Skeletal muscle tissue (tissue), 4 donors: Measurements from ENCODE around the gene SPTA1. TPM values are rescaled to one million over a fixed set of nuclear protein-coding genes. Genes with fewer than 3 reads are reported as not detected.

Experiments
- H3K27ac ChIP-seq: one replicate; pipeline ENCODE4 v1.7.0; 2013; ENCODE audit warnings: mild to moderate bottlenecking, low read depth, low read length, inconsistent platforms
- H3K27me3 ChIP-seq, 3 donors: one replicate each; pipeline ENCODE4 v1.7.0; 2013; ENCODE audit warnings: low read length in 3 of 3; ENCODE audit not compliant: control insufficient read depth in 3 of 3, insufficient read depth in 3 of 3
- H3K36me3 ChIP-seq, 3 donors: one replicate each; pipeline ENCODE4 v1.7.0; 2013; ENCODE audit warnings: low read length in 3 of 3; ENCODE audit not compliant: control insufficient read depth in 3 of 3, insufficient read depth in 3 of 3
- H3K4me1 ChIP-seq, 3 donors: one replicate each; pipeline ENCODE4 v1.7.0; 2013; ENCODE audit warnings: low read length in 3 of 3, mild to moderate bottlenecking in 3 of 3; ENCODE audit not compliant: control insufficient read depth in 3 of 3, insufficient read depth in 3 of 3
- H3K4me3 ChIP-seq, 3 donors: one replicate each; pipeline ENCODE4 v1.7.0; 2013; ENCODE audit warnings: low read length in 3 of 3
- H3K9ac ChIP-seq, 3 donors: one replicate each; pipeline ENCODE4 v1.7.0; 2013; ENCODE audit warnings: low read length in 3 of 3, mild to moderate bottlenecking in 3 of 3, moderate library complexity in 2 of 3, low read depth in 1 of 3
- H3K9me3 ChIP-seq, 3 donors: one replicate each; pipeline ENCODE4 v1.7.0; 2013; ENCODE audit warnings: low read length in 3 of 3; ENCODE audit not compliant: control insufficient read depth in 3 of 3
- total RNA-seq: library from RNA; depleted of rRNA; stranded (reverse); fragments of >200 nt; gene quantifications from one replicate; pipeline ENCODE4 v1.2.3, GENCODE V29; 2014
- donor health status: Osteomylitis.

Gene SPTA1
- total RNA-seq, result 4.7 TPM

DNA sequence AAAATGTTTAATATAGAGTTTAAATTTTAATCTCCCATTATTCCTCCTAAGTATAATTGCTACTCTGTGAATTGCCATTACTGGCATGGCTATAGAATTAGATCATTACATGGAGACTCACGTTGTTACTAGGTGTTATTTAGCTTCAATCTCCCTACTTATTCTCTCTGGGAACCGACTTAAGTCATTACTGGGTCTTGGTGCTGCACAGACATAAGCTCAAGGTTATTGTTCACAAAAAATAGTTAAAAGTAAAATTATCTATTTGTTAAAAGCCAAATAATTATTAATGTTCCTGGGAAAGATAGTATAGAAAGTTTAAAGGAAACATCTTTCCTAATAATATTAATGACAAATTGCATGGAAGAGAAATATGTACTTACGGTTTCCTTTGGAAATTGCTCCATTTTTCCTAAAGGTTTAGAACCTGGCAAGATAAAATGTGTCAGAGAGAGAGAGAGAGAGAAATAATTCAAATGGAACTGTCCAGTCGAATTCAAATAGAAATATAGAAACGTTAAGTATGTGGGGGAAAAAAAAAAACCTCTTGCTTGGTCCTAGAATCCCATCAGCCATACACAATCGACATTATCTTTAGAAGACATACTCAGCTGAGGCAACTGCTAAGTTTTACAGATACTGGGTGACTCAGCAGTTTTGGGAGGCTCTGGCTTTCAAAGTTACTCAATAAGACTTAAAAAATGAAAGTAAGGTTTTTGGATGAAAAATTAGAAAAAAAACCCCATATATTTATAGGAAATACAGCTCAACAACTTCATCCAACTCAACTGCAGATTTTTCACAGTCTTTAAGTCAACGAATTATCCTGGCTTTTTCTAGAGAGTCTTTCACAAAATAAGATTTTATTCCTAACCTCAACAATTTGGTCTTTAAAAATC is at the start of gene SPTA1:
Gene SPTA1 (minus strand): TSS at position 605 of the 899 bp plus-strand sequence. CDS start 198 bp downstream, at position 407.
- Histone ChIP-seq H3K9me3 (no peaks in the 10 kb centered on the region), H3K27me3 (no peaks in the 10 kb centered on the region), H3K4me1 (no peaks in the 10 kb centered on the region), H3K4me3 (no peak within 1 kb of the TSS), H3K9ac (no peak within 1 kb of the TSS), H3K36me3 (no peaks in the 10 kb centered on the region), H3K27ac (no peak within 1 kb of the TSS)

DNA sequence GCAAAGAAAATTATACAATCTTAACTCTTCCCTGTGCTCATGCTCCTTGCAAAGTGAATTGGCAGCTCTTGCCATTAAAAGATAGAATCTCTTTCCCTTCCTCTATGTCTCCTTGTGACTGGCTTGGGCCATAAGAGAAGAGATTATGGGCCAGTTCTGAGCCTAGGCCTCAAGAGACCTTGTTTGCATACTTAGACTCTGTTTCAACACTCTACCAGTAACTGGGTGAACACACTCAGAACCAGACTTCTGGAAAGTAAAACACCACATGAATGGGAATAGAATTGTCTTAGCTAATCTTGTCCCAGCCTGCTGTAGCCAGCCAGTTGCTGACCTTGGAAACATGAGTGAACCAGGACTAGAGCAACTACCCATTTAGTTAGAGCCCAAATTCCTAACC is 49.3 kb upstream of the SPTA1 start:
- Histone ChIP-seq H3K36me3 (no peaks in the 10 kb centered on the region), H3K9me3 (no peaks in the 10 kb centered on the region), H3K27me3 (no peaks in the 10 kb centered on the region), H3K9ac (no peak overlapping the region), H3K4me1 (no peaks in the 10 kb centered on the region), H3K27ac (no peak overlapping the region), H3K4me3 (no peak overlapping the region)

DNA sequence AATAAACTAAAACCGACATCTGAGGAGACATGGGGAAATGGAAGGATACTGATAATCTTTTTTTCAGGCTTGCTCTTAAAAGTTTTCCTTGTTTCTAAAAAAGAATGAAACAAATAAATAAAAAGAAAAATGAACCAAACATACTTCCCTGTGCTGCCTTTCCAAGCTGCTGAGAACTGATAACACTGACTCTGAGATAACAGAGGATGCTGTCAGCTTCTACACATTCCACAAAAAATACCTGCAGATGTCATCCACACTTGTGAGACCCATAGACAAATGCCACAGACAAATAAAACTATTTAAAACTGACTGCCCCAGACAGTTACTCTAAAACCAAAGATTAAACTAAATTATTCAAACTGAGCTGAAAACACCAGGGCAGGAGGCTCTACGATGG is 46.0 kb upstream of the SPTA1 start:
- Histone ChIP-seq H3K9ac (no peak overlapping the region), H3K36me3 (no peaks in the 10 kb centered on the region), H3K27ac (no peak overlapping the region), H3K9me3 (no peaks in the 10 kb centered on the region), H3K4me3 (no peak overlapping the region), H3K4me1 (no peaks in the 10 kb centered on the region), H3K27me3 (no peaks in the 10 kb centered on the region)

GRCh38 chr1:158731707-158732106 is 45.2 kb upstream of the SPTA1 start:
- Histone ChIP-seq H3K9me3 (no peaks in the 10 kb centered on the region), H3K4me1 (no peaks in the 10 kb centered on the region), H3K36me3 (no peaks in the 10 kb centered on the region), H3K9ac (no peak overlapping the region), H3K4me3 (no peak overlapping the region), H3K27me3 (no peaks in the 10 kb centered on the region), H3K27ac (no peak overlapping the region)

GRCh38 chr1:158730453-158730852 is 43.9 kb upstream of the SPTA1 start:
- Histone ChIP-seq H3K9me3 (no peaks in the 10 kb centered on the region), H3K4me3 (no peak overlapping the region), H3K27me3 (no peaks in the 10 kb centered on the region), H3K4me1 (no peaks in the 10 kb centered on the region), H3K9ac (no peak overlapping the region), H3K36me3 (no peaks in the 10 kb centered on the region), H3K27ac (no peak overlapping the region)

- Histone ChIP-seq H3K27ac (no peak overlapping the region), H3K27me3 (no peaks in the 10 kb centered on the region), H3K4me3 (no peak overlapping the region), H3K4me1 (no peaks in the 10 kb centered on the region), H3K36me3 (no peaks in the 10 kb centered on the region), H3K9me3 (no peaks in the 10 kb centered on the region), H3K9ac (no peak overlapping the region)
These were observed 42.2 kb upstream of the SPTA1 start for GRCh38 chr1:158728510-158729225.

DNA sequence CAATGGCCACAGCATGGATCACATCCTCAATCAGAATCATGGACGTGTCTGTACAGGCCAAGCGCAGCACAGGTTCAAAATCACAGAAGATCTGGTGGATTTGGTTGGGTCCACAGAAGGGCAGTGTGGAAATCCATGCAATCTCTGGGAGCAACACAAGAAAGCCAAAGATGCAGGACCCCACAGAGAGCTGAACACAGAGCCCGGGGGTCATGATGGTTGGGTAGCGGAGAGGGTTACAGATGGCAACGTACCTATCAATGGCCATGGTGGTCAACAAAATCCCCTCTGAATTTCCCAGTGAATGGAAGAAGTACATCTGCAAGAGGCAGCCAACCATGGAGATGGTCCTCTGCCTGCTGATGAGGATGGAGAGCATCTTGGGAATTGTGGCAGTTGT is 37.9 kb upstream of the SPTA1 start:
- Histone ChIP-seq H3K9ac (no peak overlapping the region), H3K27ac (no peak overlapping the region), H3K27me3 (no peaks in the 10 kb centered on the region), H3K4me3 (no peak overlapping the region), H3K9me3 (no peaks in the 10 kb centered on the region), H3K36me3 (no peaks in the 10 kb centered on the region), H3K4me1 (no peaks in the 10 kb centered on the region)

DNA sequence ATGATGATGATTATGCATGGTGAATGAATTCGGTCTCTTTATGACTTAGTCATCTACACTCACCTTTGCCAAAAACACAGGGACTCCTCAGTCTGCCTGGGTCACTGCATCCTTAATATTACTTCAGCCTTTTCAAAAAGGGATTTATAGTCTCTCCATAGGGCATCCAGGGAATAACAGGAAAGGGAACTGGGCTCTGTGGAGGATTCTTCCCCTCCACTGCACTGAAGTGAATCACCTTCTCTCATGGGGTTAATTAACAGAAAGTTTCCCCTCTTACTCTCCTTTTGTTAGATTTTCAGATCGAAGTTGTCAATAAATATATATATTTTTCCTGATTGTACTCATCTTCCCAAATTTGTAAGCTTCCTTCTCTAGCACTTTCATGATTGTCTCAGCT is 34.1 kb upstream of the SPTA1 start, which contains the start of gene OR6K3:
Gene OR6K3 (minus strand): TSS at position 101 of the 400 bp plus-strand sequence. CDS start 2,605 bp downstream, outside the sequence.
- Histone ChIP-seq H3K27me3 (no peaks in the 10 kb centered on the region), H3K27ac (no peak within 1 kb of the TSS), H3K9me3 (no peaks in the 10 kb centered on the region), H3K36me3 (no peaks in the 10 kb centered on the region), H3K9ac (no peak within 1 kb of the TSS), H3K4me1 (no peaks in the 10 kb centered on the region), H3K4me3 (no peak within 1 kb of the TSS)

GRCh38 chr1:158719664-158720063 is 33.1 kb upstream of the SPTA1 start:
- Histone ChIP-seq H3K27ac (no peak overlapping the region), H3K4me1 (no peaks in the 10 kb centered on the region), H3K4me3 (no peak overlapping the region), H3K9ac (no peak overlapping the region), H3K27me3 (no peaks in the 10 kb centered on the region), H3K9me3 (no peaks in the 10 kb centered on the region), H3K36me3 (no peaks in the 10 kb centered on the region)

- H3K4me1 ChIP-seq, result no peaks in the 10 kb centered on the region
- no peaks in the 10 kb centered on the region for H3K27me3 ChIP-seq
- H3K9ac ChIP-seq, result no peak overlapping the region
- no peaks in the 10 kb centered on the region for H3K36me3 ChIP-seq
- H3K27ac ChIP-seq, result no peak overlapping the region
- no peak overlapping the region for H3K4me3 ChIP-seq
- no peaks in the 10 kb centered on the region for H3K9me3 ChIP-seq
These were observed 30.8 kb upstream of the SPTA1 start for GRCh38 chr1:158717344-158717743.
